Naive thymus-derived CD4-positive, alpha-beta T cell (primary cell): ENCODE data around the gene SNX25. TPM values are rescaled to one million over a fixed set of nuclear protein-coding genes. Genes with fewer than 3 reads are reported as not detected.

Experiments used
- ATAC-seq: fragments of 150-1000 bp; cut with Tn5 transposase; 2 replicates; pipeline ENCODE4 v1.10.0; 2021; ENCODE audit warnings: mild to moderate bottlenecking, moderate library complexity
- CTCF ChIA-PET: fragments of 350-600 bp; sonication (Branson Sonifier 250); formaldehyde crosslinking; loops from one replicate; lab custom pipeline; 2021; ENCODE audit warnings: antibody characterized with exemption; lab: Charles Lee
- POLR2A ChIA-PET: fragments of 350-600 bp; sonication (Branson Sonifier 250); formaldehyde crosslinking; loops from one replicate; lab custom pipeline; 2021; ENCODE audit warnings: antibody characterized with exemption, inconsistent platforms; lab: Charles Lee
- DNase-seq, 9 donors: peaks; one replicate each; pipeline versions ENCODE4 v3.0.0 to v3.0.0-alpha.2; 2020 to 2022; ENCODE audit warnings: mixed read lengths in 1 of 9
- H3K27ac ChIP-seq: one replicate; pipeline ENCODE4 v1.7.0; 2013; ENCODE audit warnings: mild to moderate bottlenecking, low read depth, low read length, moderate library complexity
- H3K27me3 ChIP-seq, 2 donors: one replicate each; pipeline ENCODE4 v1.7.0; 2013; ENCODE audit warnings: low read length in 2 of 2, mild to moderate bottlenecking in 2 of 2, moderate library complexity in 2 of 2; ENCODE audit not compliant: control insufficient read depth in 2 of 2, insufficient read depth in 2 of 2
- H3K36me3 ChIP-seq, 3 experiments: 1 replicate in 2 of 3; 2 replicates in 1 of 3; pipeline ENCODE4 v1.7.0; 2013; ENCODE audit warnings: low read length in 3 of 3, mild to moderate bottlenecking in 3 of 3, moderate library complexity in 1 of 3; ENCODE audit not compliant: insufficient read depth in 3 of 3, control insufficient read depth in 2 of 3
- H3K4me1 ChIP-seq, 2 donors: one replicate each; pipeline ENCODE4 v1.7.0; 2013; ENCODE audit warnings: low read length in 2 of 2, mild to moderate bottlenecking in 2 of 2, moderate library complexity in 1 of 2; ENCODE audit not compliant: control insufficient read depth in 2 of 2, insufficient read depth in 2 of 2
- H3K4me3 ChIP-seq: 2 replicates; pipeline ENCODE4 v1.7.0; 2013; ENCODE audit warnings: mild to moderate bottlenecking, low read length
- H3K9me3 ChIP-seq, 3 experiments: 1 replicate in 2 of 3; 2 replicates in 1 of 3; pipeline ENCODE4 v1.7.0; 2013; ENCODE audit warnings: low read length in 3 of 3; ENCODE audit not compliant: control insufficient read depth in 2 of 3
- H3K27ac Mint-ChIP-seq, 9 donors: one replicate each; pipeline ENCODE4 v1.8.0; 2020 to 2022; ENCODE audit warnings: mixed read lengths in 9 of 9, mild to moderate bottlenecking in 8 of 9, moderate library complexity in 5 of 9, inconsistent platforms in 2 of 9
- H3K27me3 Mint-ChIP-seq, 5 donors: one replicate each; pipeline ENCODE4 v1.8.0; 2021 to 2022; ENCODE audit warnings: mixed read lengths in 5 of 5, mild to moderate bottlenecking in 1 of 5
- H3K36me3 Mint-ChIP-seq, 5 donors: one replicate each; pipeline ENCODE4 v1.8.0; 2020 to 2022; ENCODE audit warnings: mixed read lengths in 5 of 5, mild to moderate bottlenecking in 3 of 5, inconsistent platforms in 1 of 5
- H3K4me1 Mint-ChIP-seq, 7 donors: one replicate each; pipeline ENCODE4 v1.8.0; 2020 to 2022; ENCODE audit warnings: mixed read lengths in 7 of 7, mild to moderate bottlenecking in 3 of 7, inconsistent platforms in 1 of 7
- H3K4me3 Mint-ChIP-seq, 10 donors: one replicate each; pipeline ENCODE4 v1.8.0; 2020 to 2022; ENCODE audit warnings: mild to moderate bottlenecking in 10 of 10, mixed read lengths in 10 of 10, moderate library complexity in 6 of 10, inconsistent platforms in 2 of 10
- H3K9me3 Mint-ChIP-seq, 11 donors: one replicate each; pipeline ENCODE4 v1.8.0; 2020 to 2022; ENCODE audit warnings: mixed read lengths in 11 of 11, mild to moderate bottlenecking in 4 of 11, inconsistent platforms in 1 of 11, moderate library complexity in 1 of 11
- intact Hi-C, 2 donors: fragments of 100-400 bp; cut with micrococcal nuclease; formaldehyde crosslinking; loops; one replicate each; pipeline ENCODE4 v1.15.1; 2023
- polyA plus RNA-seq, 2 donors: library from polyadenylated mRNA; unstranded; fragments of 300-500 nt; fragmentation: Illumina TruSeq; gene quantifications; one replicate each; pipeline ENCODE4 v1.2.3, GENCODE V29; 2021
- total RNA-seq, 6 experiments: library from RNA in 5 of 6; stranded (reverse) in 5 of 6; gene quantifications; 1 replicate in 5 of 6; 2 replicates in 1 of 6; pipeline ENCODE4 v1.2.3 and lab custom pipeline; 2021 to 2026

SNX25 gene
- total and polyA plus RNA-seq, 7 experiments from 2014 or later: 3.9 to 18.9 (median 9.8) TPM

DNA sequence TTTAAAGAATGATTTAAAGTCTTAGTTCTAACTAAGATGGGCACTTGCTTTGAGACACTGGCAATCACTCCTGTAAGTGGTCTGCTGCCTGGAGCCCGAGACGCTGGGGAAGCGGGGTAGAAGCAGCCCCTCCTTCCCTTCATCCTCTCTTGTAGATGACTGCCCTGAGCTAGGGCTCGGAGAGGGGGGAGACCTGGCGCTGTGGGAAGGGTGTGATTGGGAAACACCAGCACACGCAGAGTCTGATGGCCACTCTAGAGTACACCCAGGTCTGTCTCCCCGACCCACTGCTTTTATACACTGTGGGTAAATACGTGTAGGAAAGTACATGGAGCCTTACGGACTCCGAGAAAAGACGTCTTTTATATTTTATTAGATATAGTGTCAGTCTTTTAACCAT, 162.3 kb downstream of the SNX25 start:
- Histone ChIP-seq H3K36me3 (peaks cover 0 to 3% (median 0%) of the 10 kb centered on the region in 3 experiments), H3K9me3 (no peaks in the 10 kb centered on the region), H3K27me3 (no peaks in the 10 kb centered on the region), H3K4me1 (no peaks in the 10 kb centered on the region), H3K27ac (no peak overlapping the region), H3K4me3 (no peak overlapping the region)
- Mint-ChIP-seq H3K27ac (no peak overlapping the region), H3K9me3 (no peaks in the 10 kb centered on the region), H3K36me3 (peaks cover 0 to 19% (median 10%) of the 10 kb centered on the region in 5 donors), H3K4me1 (no peaks in the 10 kb centered on the region), H3K4me3 (no peak overlapping the region), H3K27me3 (no peaks in the 10 kb centered on the region)
- ChIA-PET CTCF (interaction anchor here (0.6 kb wide), 1 partner anchor 109 kb away, joined by 3 read pairs; no protein-coding TSS in a partner anchor), POLR2A (no interaction called here)
- intact Hi-C loops: no loop called here
- ATAC-seq (no peak), DNase-seq (no peak)

DNA sequence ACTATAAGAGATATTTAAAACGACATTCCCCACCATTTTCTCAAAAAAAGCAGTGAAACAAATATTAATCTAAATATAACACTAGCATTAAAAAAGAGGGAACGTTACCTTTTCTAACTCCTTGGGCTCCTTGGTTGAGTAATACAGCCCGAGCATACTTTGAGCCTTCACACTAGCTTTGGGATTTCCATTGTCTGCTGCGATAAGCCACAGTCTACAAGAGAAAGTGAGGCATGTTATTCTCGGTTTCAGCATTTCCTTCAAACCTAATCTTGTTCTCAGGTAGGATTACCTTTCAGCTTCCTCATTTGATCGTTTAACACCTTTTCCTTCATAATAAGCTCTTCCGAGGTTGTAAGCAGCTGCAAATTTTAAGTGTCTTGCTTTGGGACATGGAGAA, 164.6 kb downstream of the SNX25 start:
- Histone ChIP-seq H3K27me3 (no peaks in the 10 kb centered on the region), H3K27ac (no peak overlapping the region), H3K36me3 (peaks cover 0 to 3% (median 0%) of the 10 kb centered on the region in 3 experiments), H3K9me3 (no peaks in the 10 kb centered on the region), H3K4me3 (no peak overlapping the region), H3K4me1 (no peaks in the 10 kb centered on the region)
- H3K27ac Mint-ChIP-seq: no peak overlapping the region
- no peak overlapping the region for H3K4me3 Mint-ChIP-seq
- no peaks in the 10 kb centered on the region for H3K27me3 Mint-ChIP-seq
- H3K4me1 Mint-ChIP-seq: no peaks in the 10 kb centered on the region
- H3K9me3 Mint-ChIP-seq: no peaks in the 10 kb centered on the region
- H3K36me3 Mint-ChIP-seq: peaks cover 0 to 15% (median 6%) of the 10 kb centered on the region in 5 donors
- intact Hi-C loops: no loop called here
- POLR2A ChIA-PET: no interaction called here
- ATAC-seq (no peak), DNase-seq (no peak)
- CTCF ChIA-PET: no interaction called here

DNA sequence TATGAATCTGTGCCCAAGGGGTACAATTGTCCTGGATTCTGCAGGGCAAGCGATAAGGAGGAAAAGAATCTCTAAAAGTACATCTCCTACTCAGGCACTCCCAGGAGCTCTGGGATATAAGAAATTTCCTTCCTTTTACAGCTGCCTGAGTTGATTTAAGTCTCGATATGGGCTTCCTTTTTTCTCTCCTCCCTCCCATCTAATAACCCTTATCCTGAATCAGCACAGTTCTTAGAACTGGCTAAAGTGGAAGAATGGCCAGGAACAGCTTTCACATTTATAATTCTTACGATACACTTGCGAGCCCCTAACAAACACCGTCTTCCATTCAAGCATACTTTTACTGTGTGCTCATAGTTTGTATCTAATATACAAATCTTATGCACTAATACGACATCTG, 165.2 kb downstream of the SNX25 start:
- intact Hi-C loops: no loop called here
- ChIA-PET POLR2A (no interaction called here), CTCF (no interaction called here)
- H3K36me3 ChIP-seq: peaks cover 0 to 3% (median 0%) of the 10 kb centered on the region in 3 experiments
- no peaks in the 10 kb centered on the region for H3K27me3 ChIP-seq
- H3K27ac Mint-ChIP-seq: no peak overlapping the region
- no peaks in the 10 kb centered on the region for H3K27me3 Mint-ChIP-seq
- no peak for DNase-seq
- ATAC-seq: no peak
- no peaks in the 10 kb centered on the region for H3K4me1 ChIP-seq
- H3K4me3 Mint-ChIP-seq: no peak overlapping the region
- no peaks in the 10 kb centered on the region for H3K9me3 ChIP-seq
- no peaks in the 10 kb centered on the region for H3K9me3 Mint-ChIP-seq
- no peaks in the 10 kb centered on the region for H3K4me1 Mint-ChIP-seq
- H3K36me3 Mint-ChIP-seq: peaks cover 0 to 15% (median 6%) of the 10 kb centered on the region in 5 donors
- H3K4me3 ChIP-seq: no peak overlapping the region
- no peak overlapping the region for H3K27ac ChIP-seq

DNA sequence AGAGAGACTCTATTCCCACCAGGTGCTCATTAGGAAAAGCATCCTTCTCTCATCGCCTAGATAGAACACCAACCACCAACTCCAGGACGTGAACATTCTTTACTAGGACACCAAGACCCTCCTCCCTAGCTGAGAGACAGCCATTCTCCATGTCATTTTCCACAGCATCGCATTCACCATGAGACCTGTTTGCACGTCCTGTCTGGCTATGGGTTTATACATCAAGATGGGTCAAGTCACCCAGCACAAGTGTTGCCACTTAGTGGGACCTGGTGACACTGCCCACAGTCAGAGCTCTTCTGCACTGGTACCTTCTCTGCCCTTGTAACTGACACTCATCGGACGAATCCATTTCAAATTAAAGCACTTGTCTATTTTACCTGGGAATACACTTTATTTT, 168.9 kb downstream of the SNX25 start:
- H3K9me3 Mint-ChIP-seq: peaks cover 0 to 19% (median 7%) of the 10 kb centered on the region in 11 donors
- no peak overlapping the region for H3K4me3 ChIP-seq
- no peaks in the 10 kb centered on the region for H3K9me3 ChIP-seq
- DNase-seq (no peak), ATAC-seq (no peak)
- no peaks in the 10 kb centered on the region for H3K36me3 ChIP-seq
- ChIA-PET POLR2A (no interaction called here), CTCF (no interaction called here)
- peaks cover 0 to 12% (median 0%) of the 10 kb centered on the region in 5 donors for H3K27me3 Mint-ChIP-seq
- peaks cover 7 to 10% (median 10%) of the 10 kb centered on the region in 5 donors for H3K36me3 Mint-ChIP-seq
- no peak overlapping the region for H3K27ac Mint-ChIP-seq
- no peaks in the 10 kb centered on the region for H3K27me3 ChIP-seq
- intact Hi-C loops: no loop called here
- H3K4me1 Mint-ChIP-seq: no peaks in the 10 kb centered on the region
- H3K4me3 Mint-ChIP-seq: no peak overlapping the region
- H3K27ac ChIP-seq: no peak overlapping the region
- no peaks in the 10 kb centered on the region for H3K4me1 ChIP-seq

DNA sequence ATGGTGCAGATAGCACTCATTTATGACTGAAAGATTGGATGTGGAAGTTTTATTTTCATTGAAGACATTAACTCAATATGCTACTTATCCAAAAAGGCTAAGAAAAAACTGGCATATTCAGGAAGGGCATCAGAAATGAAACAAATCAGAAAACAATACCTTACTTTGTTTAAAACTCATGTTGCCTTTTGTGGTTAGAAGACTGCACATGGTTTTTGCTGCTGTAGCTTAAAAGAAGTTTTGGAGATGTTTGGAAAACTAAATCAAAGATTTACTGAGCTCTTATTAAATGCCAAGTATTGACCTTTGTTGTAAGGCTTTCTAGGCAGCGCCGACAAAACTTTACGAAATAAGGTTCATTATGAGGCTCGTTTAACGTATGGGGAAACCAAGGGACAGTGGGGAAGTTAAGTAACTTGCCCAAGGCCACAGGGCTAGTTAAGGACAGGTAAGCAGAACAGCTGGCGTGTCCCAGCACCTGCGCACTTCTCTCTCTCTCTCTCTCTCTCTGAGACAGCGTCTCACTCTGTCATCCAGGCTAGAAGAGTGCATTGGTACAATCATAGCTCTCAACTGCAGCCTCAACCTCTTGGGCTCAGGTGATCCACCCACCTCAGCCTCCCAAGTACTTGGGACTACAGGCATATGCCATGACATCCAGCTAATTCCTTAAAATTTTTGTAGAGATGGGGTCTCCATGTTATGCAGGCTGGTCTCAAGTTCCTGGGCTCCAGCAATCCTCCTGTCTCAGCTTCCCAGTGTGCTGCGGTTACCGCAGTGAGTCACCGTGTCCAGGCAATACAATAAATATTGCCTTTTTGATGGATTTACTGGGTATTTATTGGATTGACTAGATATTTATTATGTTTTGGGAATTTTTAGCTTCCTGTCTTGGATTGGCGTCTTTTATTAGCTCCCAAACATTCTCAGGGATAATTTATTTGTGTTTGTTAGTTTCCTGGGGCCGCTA, 170.2 kb downstream of the SNX25 start:
- DNase-seq (no peak), ATAC-seq (no peak)
- intact Hi-C loops: no loop called here
- Mint-ChIP-seq H3K27ac (peak overlapping the region in 1 of 9 donors; percentile 31), H3K9me3 (peaks cover 0 to 23% (median 9%) of the 10 kb centered on the region in 11 donors), H3K4me1 (peaks cover 3 to 6% (median 4%) of the 10 kb centered on the region in 7 donors), H3K27me3 (peaks cover 0 to 17% (median 9%) of the 10 kb centered on the region in 5 donors), H3K36me3 (peaks cover 6 to 14% (median 10%) of the 10 kb centered on the region in 5 donors), H3K4me3 (no peak overlapping the region)
- Histone ChIP-seq H3K9me3 (no peaks in the 10 kb centered on the region), H3K4me1 (no peaks in the 10 kb centered on the region), H3K4me3 (no peak overlapping the region), H3K36me3 (no peaks in the 10 kb centered on the region), H3K27ac (no peak overlapping the region), H3K27me3 (no peaks in the 10 kb centered on the region)
- POLR2A ChIA-PET: interaction anchor here (0.8 to 0.9 kb wide), 2 partner anchors 9 to 18 kb away, joined by 3 read pairs; no protein-coding TSS in a partner anchor
- CTCF ChIA-PET: no interaction called here

DNA sequence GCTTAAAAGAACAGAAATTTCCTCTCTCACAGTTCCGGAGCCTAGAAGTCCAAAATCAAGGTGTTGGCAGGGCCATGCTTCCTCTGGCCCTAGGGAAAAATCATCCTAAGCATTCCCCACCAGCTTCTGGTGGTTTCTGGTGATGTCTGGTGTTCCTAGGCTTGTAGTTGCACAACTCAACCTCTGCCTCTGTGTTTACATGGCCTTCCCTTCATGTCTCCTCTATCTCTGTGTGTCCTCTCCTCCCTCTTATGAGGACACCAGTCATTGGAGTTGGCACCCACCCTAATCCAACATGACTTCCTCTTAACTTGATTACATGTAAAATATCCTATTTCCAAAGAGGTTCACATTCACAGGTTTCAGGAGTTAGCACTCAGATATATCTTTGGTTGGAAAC, 170.9 kb downstream of the SNX25 start:
- Histone ChIP-seq H3K4me1 (peaks cover 0 to 6% of the 10 kb centered on the region in 2 donors), H3K9me3 (no peaks in the 10 kb centered on the region), H3K27ac (no peak overlapping the region), H3K4me3 (no peak overlapping the region), H3K36me3 (no peaks in the 10 kb centered on the region), H3K27me3 (no peaks in the 10 kb centered on the region)
- ChIA-PET POLR2A (no interaction called here), CTCF (no interaction called here)
- peaks cover 6 to 14% (median 10%) of the 10 kb centered on the region in 5 donors for H3K36me3 Mint-ChIP-seq
- no peak overlapping the region for H3K4me3 Mint-ChIP-seq
- H3K27me3 Mint-ChIP-seq: peaks cover 0 to 24% (median 16%) of the 10 kb centered on the region in 5 donors
- peaks cover 0 to 23% (median 9%) of the 10 kb centered on the region in 11 donors for H3K9me3 Mint-ChIP-seq
- H3K4me1 Mint-ChIP-seq: peaks cover 4 to 12% (median 11%) of the 10 kb centered on the region in 7 donors
- intact Hi-C loops: no loop called here
- ATAC-seq (no peak), DNase-seq (no peak)
- H3K27ac Mint-ChIP-seq: no peak overlapping the region
